ACHN (cell line): ENCODE measurements around the gene EGFL7.
A peak's percentile ranks its signal among the peaks of the same experiment; 100 is the strongest.

Experiments
- DNase-seq: peaks from one replicate; pipeline ENCODE4 v3.0.0-alpha.2; 2015
- in situ Hi-C: cut with HindIII; loops from 2 replicates; pipeline ENCODE4 v1.10.0; 2017; ENCODE audit warnings: low sequenced_read_pairs, low pct_ligation_motif_present, low pct_unique_long_range_greater_than_20kb

The EGFL7 gene

GRCh38 chr9:136689108-136689460 lies 26.4 kb downstream of the EGFL7 start:
- no peak for DNase-seq
- in situ Hi-C loops = no loop called here

- DNase-seq = no peak
- in situ Hi-C loops = no loop called here
These were observed 27.5 kb downstream of the EGFL7 start for GRCh38 chr9:136690104-136690805.

GRCh38 chr9:136690806-136691261 lies 28.1 kb downstream of the EGFL7 start:
- DNase-seq = no peak
- in situ Hi-C loops = no loop called here

GRCh38 chr9:136691316-136692184 lies 28.8 kb downstream of the EGFL7 start:
- in situ Hi-C loops = no loop called here

GRCh38 chr9:136692185-136693134 lies 29.7 kb downstream of the EGFL7 start:
- in situ Hi-C loops = no loop called here
- DNase-seq = no peak

More at GRCh38 chr9:136691316-136692184, 28.8 kb downstream of the EGFL7 start:
- no peak for DNase-seq

GRCh38 chr9:136693135-136693489 lies 30.4 kb downstream of the EGFL7 start:
- no peak for DNase-seq
- in situ Hi-C loops = no loop called here

- DNase-seq = peak; percentile 70
These were observed 30.9 kb downstream of the EGFL7 start for GRCh38 chr9:136693490-136694162.

GRCh38 chr9:136694163-136694871 lies 31.6 kb downstream of the EGFL7 start:
- DNase-seq = peak; percentile 59
- in situ Hi-C loops = no loop called here

More at GRCh38 chr9:136693490-136694162, 30.9 kb downstream of the EGFL7 start:
- in situ Hi-C loops = no loop called here

GRCh38 chr9:136694872-136695247 lies 32.1 kb downstream of the EGFL7 start:
- no peak for DNase-seq
- in situ Hi-C loops = no loop called here

GRCh38 chr9:136695435-136695895 lies 32.7 kb downstream of the EGFL7 start:
- peak; percentile 64 for DNase-seq
- in situ Hi-C loops = no loop called here

- in situ Hi-C loops = no loop called here
- no peak for DNase-seq
These were observed 33.2 kb downstream of the EGFL7 start for GRCh38 chr9:136695955-136696354.

GRCh38 chr9:136696502-136696901 lies 33.8 kb downstream of the EGFL7 start:
- in situ Hi-C loops = no loop called here
- no peak for DNase-seq

GRCh38 chr9:136697146-136697820 lies 34.6 kb downstream of the EGFL7 start:
- peak; percentile 19 for DNase-seq
- in situ Hi-C loops = no loop called here

GRCh38 chr9:136697821-136698526 lies 35.3 kb downstream of the EGFL7 start:
- in situ Hi-C loops = no loop called here
- no peak for DNase-seq

- in situ Hi-C loops = no loop called here
- DNase-seq = no peak
These were observed 36.0 kb downstream of the EGFL7 start for GRCh38 chr9:136698635-136699246.

GRCh38 chr9:136700304-136700703 lies 37.6 kb downstream of the EGFL7 start:
- no peak for DNase-seq
- in situ Hi-C loops = no loop called here
